ENCODE results near the gene STXBP6.

STXBP6 gene

GRCh38 chr14:24996930-24997725 is 52.8 kb downstream of the STXBP6 start:
- TF ChIP-seq CTCF (IDR thresholded peaks at IDR 0.05; ENCODE audit: poor library complexity, severe bottlenecking) = no peak
- no peak overlapping the region for H3K4me3 ChIP-seq (ENCODE audit: severe bottlenecking)
- H3K27me3 ChIP-seq (ENCODE audit: insufficient read depth, poor library complexity, severe bottlenecking) = peaks cover 4% of the 10 kb centered on the region
- H3K36me3 ChIP-seq (ENCODE audit: low read depth) = no peaks in the 10 kb centered on the region
- H3K9me3 ChIP-seq (ENCODE audit: severe bottlenecking) = no peaks in the 10 kb centered on the region
- no peaks in the 10 kb centered on the region for H3K4me1 ChIP-seq (ENCODE audit: insufficient read depth, poor library complexity, severe bottlenecking)
- ATAC-seq (ENCODE audit: low read depth) (no peak), DNase-seq (ENCODE audit: low spot score) (no peak)
- no peak overlapping the region for H3K27ac ChIP-seq (ENCODE audit: poor library complexity, severe bottlenecking)

GRCh38 chr14:24995016-24995415 is 54.9 kb downstream of the STXBP6 start:
- Histone ChIP-seq H3K4me3 (ENCODE audit: severe bottlenecking) (no peak overlapping the region), H3K27me3 (ENCODE audit: insufficient read depth, poor library complexity, severe bottlenecking) (peaks cover 4% of the 10 kb centered on the region), H3K9me3 (ENCODE audit: severe bottlenecking) (no peaks in the 10 kb centered on the region), H3K36me3 (ENCODE audit: low read depth) (no peaks in the 10 kb centered on the region), H3K27ac (ENCODE audit: poor library complexity, severe bottlenecking) (no peak overlapping the region), H3K4me1 (ENCODE audit: insufficient read depth, poor library complexity, severe bottlenecking) (no peaks in the 10 kb centered on the region)
- DNase-seq (ENCODE audit: low spot score) (no peak), ATAC-seq (ENCODE audit: low read depth) (no peak)
- TF ChIP-seq CTCF (IDR thresholded peaks at IDR 0.05; ENCODE audit: poor library complexity, severe bottlenecking) = no peak

GRCh38 chr14:24993631-24994030 is 56.3 kb downstream of the STXBP6 start:
- no peaks in the 10 kb centered on the region for H3K9me3 ChIP-seq (ENCODE audit: severe bottlenecking)
- no peak overlapping the region for H3K27ac ChIP-seq (ENCODE audit: poor library complexity, severe bottlenecking)
- ATAC-seq (ENCODE audit: low read depth) (no peak), DNase-seq (ENCODE audit: low spot score) (no peak)
- TF ChIP-seq CTCF (IDR thresholded peaks at IDR 0.05; ENCODE audit: poor library complexity, severe bottlenecking) = no peak
- H3K4me3 ChIP-seq (ENCODE audit: severe bottlenecking) = no peak overlapping the region
- no peaks in the 10 kb centered on the region for H3K4me1 ChIP-seq (ENCODE audit: insufficient read depth, poor library complexity, severe bottlenecking)
- H3K36me3 ChIP-seq (ENCODE audit: low read depth) = no peaks in the 10 kb centered on the region
- H3K27me3 ChIP-seq (ENCODE audit: insufficient read depth, poor library complexity, severe bottlenecking) = peaks cover 4% of the 10 kb centered on the region

GRCh38 chr14:24992624-24993360 is 57.2 kb downstream of the STXBP6 start:
- no peak for TF ChIP-seq CTCF (IDR thresholded peaks at IDR 0.05; ENCODE audit: poor library complexity, severe bottlenecking)
- Histone ChIP-seq H3K27me3 (ENCODE audit: insufficient read depth, poor library complexity, severe bottlenecking) (peaks cover 4% of the 10 kb centered on the region), H3K4me3 (ENCODE audit: severe bottlenecking) (no peak overlapping the region), H3K27ac (ENCODE audit: poor library complexity, severe bottlenecking) (no peak overlapping the region), H3K9me3 (ENCODE audit: severe bottlenecking) (no peaks in the 10 kb centered on the region), H3K36me3 (ENCODE audit: low read depth) (no peaks in the 10 kb centered on the region), H3K4me1 (ENCODE audit: insufficient read depth, poor library complexity, severe bottlenecking) (no peaks in the 10 kb centered on the region)
- ATAC-seq (ENCODE audit: low read depth) (no peak), DNase-seq (ENCODE audit: low spot score) (no peak)

- H3K9me3 ChIP-seq (ENCODE audit: severe bottlenecking) = no peaks in the 10 kb centered on the region
- ATAC-seq (ENCODE audit: low read depth) (no peak), DNase-seq (ENCODE audit: low spot score) (no peak)
- TF ChIP-seq CTCF (IDR thresholded peaks at IDR 0.05; ENCODE audit: poor library complexity, severe bottlenecking) = no peak
- H3K36me3 ChIP-seq (ENCODE audit: low read depth) = no peaks in the 10 kb centered on the region
- H3K27ac ChIP-seq (ENCODE audit: poor library complexity, severe bottlenecking) = no peak overlapping the region
- H3K27me3 ChIP-seq (ENCODE audit: insufficient read depth, poor library complexity, severe bottlenecking) = peaks cover 4% of the 10 kb centered on the region
- no peaks in the 10 kb centered on the region for H3K4me1 ChIP-seq (ENCODE audit: insufficient read depth, poor library complexity, severe bottlenecking)
- no peak overlapping the region for H3K4me3 ChIP-seq (ENCODE audit: severe bottlenecking)
Measured at GRCh38 chr14:24991821-24992220, 58.1 kb downstream of the STXBP6 start.
